ENCODE data around the gene CMTM8.

CMTM8 gene

DNA sequence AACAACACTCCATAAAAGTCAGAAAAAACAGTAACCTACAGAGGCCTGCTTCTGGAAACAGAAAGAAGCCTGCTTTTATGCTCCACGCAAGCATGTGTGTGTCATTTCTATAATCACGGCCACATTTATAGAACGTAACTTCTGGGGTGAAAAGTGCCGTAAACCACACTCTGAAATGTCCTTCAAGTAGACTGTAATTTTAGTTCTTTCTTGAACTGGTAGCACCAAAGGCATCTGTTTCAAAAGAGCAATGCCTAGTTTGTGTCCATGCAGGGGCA is 133.7 kb downstream of the CMTM8 start:
- in situ Hi-C loops (cut with HindIII; ENCODE audit: low pct_ligation_motif_present, low sequenced_read_pairs) = no loop called here
- no peak overlapping the region for H3K27ac ChIP-seq
- TF ChIP-seq, protein P1, sequence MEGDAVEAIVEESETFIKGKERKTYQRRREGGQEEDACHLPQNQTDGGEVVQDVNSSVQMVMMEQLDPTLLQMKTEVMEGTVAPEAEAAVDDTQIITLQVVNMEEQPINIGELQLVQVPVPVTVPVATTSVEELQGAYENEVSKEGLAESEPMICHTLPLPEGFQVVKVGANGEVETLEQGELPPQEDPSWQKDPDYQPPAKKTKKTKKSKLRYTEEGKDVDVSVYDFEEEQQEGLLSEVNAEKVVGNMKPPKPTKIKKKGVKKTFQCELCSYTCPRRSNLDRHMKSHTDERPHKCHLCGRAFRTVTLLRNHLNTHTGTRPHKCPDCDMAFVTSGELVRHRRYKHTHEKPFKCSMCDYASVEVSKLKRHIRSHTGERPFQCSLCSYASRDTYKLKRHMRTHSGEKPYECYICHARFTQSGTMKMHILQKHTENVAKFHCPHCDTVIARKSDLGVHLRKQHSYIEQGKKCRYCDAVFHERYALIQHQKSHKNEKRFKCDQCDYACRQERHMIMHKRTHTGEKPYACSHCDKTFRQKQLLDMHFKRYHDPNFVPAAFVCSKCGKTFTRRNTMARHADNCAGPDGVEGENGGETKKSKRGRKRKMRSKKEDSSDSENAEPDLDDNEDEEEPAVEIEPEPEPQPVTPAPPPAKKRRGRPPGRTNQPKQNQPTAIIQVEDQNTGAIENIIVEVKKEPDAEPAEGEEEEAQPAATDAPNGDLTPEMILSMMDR (IDR thresholded peaks at IDR 0.05; ENCODE audit: low read depth, low read length, missing control alignments) = no peak
- no peaks in the 10 kb centered on the region for H3K36me3 ChIP-seq (replicated peaks)
- H3K27me3 ChIP-seq (replicated peaks) = no peaks in the 10 kb centered on the region
- DNase-seq = no peak
- H3K4me3 ChIP-seq (ENCODE audit: low read depth, low read length) = no peak overlapping the region

DNA sequence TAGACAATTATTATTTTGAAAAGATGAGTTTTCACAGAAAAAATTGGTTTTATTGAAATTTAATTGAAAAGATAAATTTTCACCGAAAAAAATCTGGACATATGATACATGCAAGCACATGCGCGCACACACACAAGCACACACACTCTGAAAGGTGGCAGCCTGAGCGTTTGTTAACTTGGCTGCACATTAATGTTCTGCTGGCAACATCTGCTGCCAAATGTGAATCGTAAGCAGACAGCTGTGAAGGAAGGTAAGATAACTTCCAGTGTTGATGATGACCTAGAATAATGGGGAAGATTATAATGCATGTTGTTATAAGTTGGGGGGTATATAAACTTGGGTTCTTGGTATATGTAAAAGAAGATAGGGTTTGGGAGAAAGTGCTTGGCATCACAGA is 134.8 kb downstream of the CMTM8 start:
- no peak overlapping the region for H3K4me3 ChIP-seq (ENCODE audit: low read depth, low read length)
- in situ Hi-C loops (cut with HindIII; ENCODE audit: low pct_ligation_motif_present, low sequenced_read_pairs) = no loop called here
- H3K27ac ChIP-seq = no peak overlapping the region
- no peaks in the 10 kb centered on the region for H3K27me3 ChIP-seq (replicated peaks)
- no peaks in the 10 kb centered on the region for H3K36me3 ChIP-seq (replicated peaks)
- no peak for DNase-seq
- TF ChIP-seq, protein P1 (IDR thresholded peaks at IDR 0.05; ENCODE audit: low read depth, low read length, missing control alignments) = no peak

DNA sequence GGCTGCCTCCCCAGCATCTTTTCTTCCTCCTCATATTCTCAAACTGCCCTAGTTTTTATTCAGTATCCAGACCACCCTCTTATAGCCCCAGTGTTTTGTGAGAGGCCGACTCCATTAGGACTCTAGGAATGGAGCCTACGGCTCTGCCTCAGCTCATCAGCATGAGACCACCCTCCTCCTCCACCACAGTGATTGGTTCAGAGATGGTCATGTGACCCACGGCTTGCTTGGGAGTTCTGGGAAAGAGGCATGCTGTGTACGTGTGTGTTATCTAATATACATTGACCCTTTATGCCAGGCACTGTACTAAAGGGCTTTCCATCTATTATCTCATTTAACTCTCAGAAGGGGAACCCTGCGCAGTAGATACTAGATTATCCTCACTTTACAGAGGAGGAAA is 135.4 kb downstream of the CMTM8 start:
- DNase-seq = no peak
- TF ChIP-seq, protein P1 (IDR thresholded peaks at IDR 0.05; ENCODE audit: low read depth, low read length, missing control alignments) = no peak
- in situ Hi-C loops (cut with HindIII; ENCODE audit: low pct_ligation_motif_present, low sequenced_read_pairs) = no loop called here
- H3K36me3 ChIP-seq (replicated peaks) = no peaks in the 10 kb centered on the region
- no peaks in the 10 kb centered on the region for H3K27me3 ChIP-seq (replicated peaks)
- no peak overlapping the region for H3K4me3 ChIP-seq (ENCODE audit: low read depth, low read length)
- no peak overlapping the region for H3K27ac ChIP-seq

DNA sequence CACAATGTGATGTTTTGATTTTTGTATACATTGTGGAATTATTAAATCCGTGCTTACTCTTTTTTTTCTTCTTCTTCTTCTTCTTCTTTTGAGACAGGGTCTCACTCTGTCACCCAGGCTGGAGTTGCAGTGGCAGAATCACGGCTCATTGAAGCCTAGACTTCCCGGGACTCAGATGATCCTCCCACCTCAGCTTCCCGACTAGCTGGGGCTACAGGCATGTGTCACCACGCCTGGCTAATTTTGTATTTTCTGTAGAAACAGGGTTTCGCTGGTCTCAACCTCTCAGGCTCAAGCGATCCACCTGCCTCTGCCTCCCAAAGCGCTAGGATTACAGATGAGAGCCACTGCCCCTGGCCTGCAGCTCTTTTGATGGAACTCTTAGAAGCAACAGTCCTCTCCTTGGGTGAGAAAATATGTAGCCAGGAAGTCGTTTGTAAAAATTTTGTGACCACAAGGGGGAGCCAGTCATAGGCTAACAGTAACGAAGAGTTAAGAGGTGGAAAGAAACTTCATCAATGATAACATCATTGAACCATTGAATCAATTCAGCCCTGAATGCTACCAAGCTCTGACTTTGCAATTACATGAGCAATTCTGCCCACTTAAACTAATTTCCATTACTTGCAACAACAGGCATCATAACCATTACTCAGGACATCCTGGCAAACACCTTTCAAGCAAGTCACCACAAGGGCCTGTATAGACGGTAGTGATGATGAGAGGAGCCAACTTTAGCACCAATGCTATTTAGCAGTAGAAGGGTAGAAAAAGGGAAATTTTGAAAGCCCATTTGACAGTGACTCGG is 136.5 kb downstream of the CMTM8 start:
- H3K27ac ChIP-seq = no peak overlapping the region
- H3K4me3 ChIP-seq (ENCODE audit: low read depth, low read length) = no peak overlapping the region
- TF ChIP-seq, protein P1 (IDR thresholded peaks at IDR 0.05; ENCODE audit: low read depth, low read length, missing control alignments) = peak; percentile 59
- no peaks in the 10 kb centered on the region for H3K36me3 ChIP-seq (replicated peaks)
- in situ Hi-C loops (cut with HindIII; ENCODE audit: low pct_ligation_motif_present, low sequenced_read_pairs) = no loop called here
- DNase-seq = peak; percentile 75
- H3K27me3 ChIP-seq (replicated peaks) = no peaks in the 10 kb centered on the region

DNA sequence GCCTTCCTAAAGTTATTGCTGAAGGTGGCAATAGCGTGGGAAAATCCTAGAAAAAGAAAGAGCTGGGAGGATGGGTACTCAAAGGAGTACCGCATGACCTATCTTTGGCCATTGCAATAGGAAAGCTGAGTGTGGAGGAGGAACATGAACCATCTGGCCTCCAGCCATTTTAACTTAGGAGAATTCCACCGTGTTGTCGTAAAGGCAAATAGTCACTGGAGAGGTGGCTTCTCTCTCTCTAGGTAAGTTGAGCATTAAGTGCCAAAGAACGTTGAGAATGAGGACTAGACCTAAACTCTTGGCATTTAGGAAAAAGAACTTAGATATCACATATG is 137.1 kb downstream of the CMTM8 start:
- in situ Hi-C loops (cut with HindIII; ENCODE audit: low pct_ligation_motif_present, low sequenced_read_pairs) = no loop called here
- no peaks in the 10 kb centered on the region for H3K27me3 ChIP-seq (replicated peaks)
- TF ChIP-seq, protein P1 (IDR thresholded peaks at IDR 0.05; ENCODE audit: low read depth, low read length, missing control alignments) = no peak
- H3K27ac ChIP-seq = no peak overlapping the region
- H3K4me3 ChIP-seq (ENCODE audit: low read depth, low read length) = no peak overlapping the region
- no peak for DNase-seq
- H3K36me3 ChIP-seq (replicated peaks) = no peaks in the 10 kb centered on the region

DNA sequence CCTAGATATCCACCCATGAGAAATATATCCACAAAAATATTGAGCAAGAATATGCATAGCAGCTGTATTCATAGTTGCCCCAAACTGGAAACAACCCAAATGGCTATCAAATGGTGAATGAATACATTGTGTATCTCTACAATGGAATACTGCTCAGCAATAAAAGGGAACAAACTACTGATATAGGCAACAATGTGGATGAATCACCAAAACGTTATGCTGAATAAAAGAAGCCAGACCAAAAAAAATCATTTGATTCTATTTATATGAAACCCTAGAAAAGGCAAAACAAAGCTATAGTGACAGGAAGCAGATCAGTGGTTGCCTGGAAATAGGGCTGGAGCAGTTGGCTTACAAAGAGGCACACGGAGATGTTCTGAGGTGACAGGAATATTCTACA is 137.6 kb downstream of the CMTM8 start:
- no peak overlapping the region for H3K4me3 ChIP-seq (ENCODE audit: low read depth, low read length)
- H3K36me3 ChIP-seq (replicated peaks) = no peaks in the 10 kb centered on the region
- TF ChIP-seq, protein P1 (IDR thresholded peaks at IDR 0.05; ENCODE audit: low read depth, low read length, missing control alignments) = no peak
- H3K27ac ChIP-seq = no peak overlapping the region
- no peaks in the 10 kb centered on the region for H3K27me3 ChIP-seq (replicated peaks)
- DNase-seq = peak; percentile 21
- in situ Hi-C loops (cut with HindIII; ENCODE audit: low pct_ligation_motif_present, low sequenced_read_pairs) = no loop called here
